ENCODE measurements around the gene TEX30. TPM values are rescaled to one million over a fixed set of nuclear protein-coding genes. Genes with fewer than 3 reads are reported as not detected.

TEX30 gene
- 13.1 and 20.4 TPM in 2 replicates for total RNA-seq

- no peak for DNase-seq (ENCODE audit: extremely low read depth, low read depth, low spot score)
These were observed at the start of gene TEX30 for GRCh38 chr13:102773441-102774213. Gene TEX30, minus strand, starts transcription at chr13:102773786. Its CDS starts 3,760 bp downstream, at chr13:102770026.

GRCh38 chr13:102817907-102818306, 44.3 kb upstream of the TEX30 start:
- no peak for DNase-seq (ENCODE audit: extremely low read depth, low read depth, low spot score)

GRCh38 chr13:102817241-102817640, 43.7 kb upstream of the TEX30 start:
- DNase-seq (ENCODE audit: extremely low read depth, low read depth, low spot score), result no peak

GRCh38 chr13:102816708-102817107, 43.1 kb upstream of the TEX30 start:
- no peak for DNase-seq (ENCODE audit: extremely low read depth, low read depth, low spot score)

- no peak for DNase-seq (ENCODE audit: extremely low read depth, low read depth, low spot score)
These were observed 42.2 kb upstream of the TEX30 start for GRCh38 chr13:102815788-102816187.

GRCh38 chr13:102814793-102815192, 41.2 kb upstream of the TEX30 start:
- DNase-seq (ENCODE audit: extremely low read depth, low read depth, low spot score), result no peak

- no peak for DNase-seq (ENCODE audit: extremely low read depth, low read depth, low spot score)
These were observed 40.5 kb upstream of the TEX30 start for GRCh38 chr13:102814025-102814607.

GRCh38 chr13:102812611-102813287, 39.2 kb upstream of the TEX30 start:
- DNase-seq (ENCODE audit: extremely low read depth, low read depth, low spot score), result no peak

GRCh38 chr13:102807699-102808098, 34.1 kb upstream of the TEX30 start:
- no peak for DNase-seq (ENCODE audit: extremely low read depth, low read depth, low spot score)

GRCh38 chr13:102805680-102806079, 32.1 kb upstream of the TEX30 start:
- no peak for DNase-seq (ENCODE audit: extremely low read depth, low read depth, low spot score)

GRCh38 chr13:102800145-102801041, 26.8 kb upstream of the TEX30 start:
- DNase-seq (ENCODE audit: extremely low read depth, low read depth, low spot score), result no peak

GRCh38 chr13:102799426-102800144, 26.0 kb upstream of the TEX30 start:
- DNase-seq (ENCODE audit: extremely low read depth, low read depth, low spot score), result no peak

GRCh38 chr13:102798581-102799425, 25.2 kb upstream of the TEX30 start, which contains the start of the genes BIVM and POGLUT2:
Gene BIVM, plus strand, starts transcription at chr13:102799119. Its CDS starts 8,149 bp downstream, at chr13:102807268.
Gene POGLUT2, minus strand, starts transcription at chr13:102798976. Its CDS starts 306 bp downstream, at chr13:102798670.
- DNase-seq (ENCODE audit: extremely low read depth, low read depth, low spot score), result peak; percentile 50

GRCh38 chr13:102793611-102794355, 20.2 kb upstream of the TEX30 start:
- DNase-seq (ENCODE audit: extremely low read depth, low read depth, low spot score), result no peak

- DNase-seq (ENCODE audit: extremely low read depth, low read depth, low spot score), result no peak
These were observed 18.8 kb upstream of the TEX30 start for GRCh38 chr13:102792396-102792795.

- no peak for DNase-seq (ENCODE audit: extremely low read depth, low read depth, low spot score)
These were observed 15.1 kb upstream of the TEX30 start for GRCh38 chr13:102788683-102789082.

- DNase-seq (ENCODE audit: extremely low read depth, low read depth, low spot score), result no peak
These were observed 10.9 kb upstream of the TEX30 start for GRCh38 chr13:102784483-102784882.

GRCh38 chr13:102781591-102781990, 8.0 kb upstream of the TEX30 start:
- no peak for DNase-seq (ENCODE audit: extremely low read depth, low read depth, low spot score)

All from glomerular endothelial cell (primary cell).